Cardiac fibroblast (primary cell): Measurements from ENCODE around the gene DAZAP1.

ENCODE experiments used
- DNase-seq, 2 donors: peaks; one replicate each; pipeline versions ENCODE4 v3.0.0 to v3.0.0-alpha.2; 2010; ENCODE audit warnings: low read depth in 2 of 2
- H3K4me3 ChIP-seq, 2 donors: replicated peaks in 1 of 2; 1 replicate in 1 of 2; 2 replicates in 1 of 2; pipeline ENCODE4 v1.5.1; 2011; ENCODE audit warnings: low read depth in 2 of 2, low read length in 2 of 2, mild to moderate bottlenecking in 2 of 2, moderate library complexity in 1 of 2
- CTCF ChIP-seq: IDR thresholded peaks from one replicate; pipeline ENCODE4 v1.5.1; 2011; ENCODE audit warnings: low read depth, mild to moderate bottlenecking, low read length, inconsistent platforms

The DAZAP1 gene

GRCh38 chr19:1423436-1424191 is 16.2 kb downstream of the DAZAP1 start:
- DNase-seq: no peak
- H3K4me3 ChIP-seq: no peak overlapping the region
- TF ChIP-seq CTCF: no peak

GRCh38 chr19:1424192-1424955 is 17.0 kb downstream of the DAZAP1 start:
- no peak for TF ChIP-seq CTCF
- no peak overlapping the region for H3K4me3 ChIP-seq
- no peak for DNase-seq

GRCh38 chr19:1425102-1425837 is 17.9 kb downstream of the DAZAP1 start:
- no peak for TF ChIP-seq CTCF
- no peak overlapping the region for H3K4me3 ChIP-seq
- DNase-seq: no peak

GRCh38 chr19:1425902-1426301 is 18.5 kb downstream of the DAZAP1 start:
- no peak for TF ChIP-seq CTCF
- no peak for DNase-seq
- no peak overlapping the region for H3K4me3 ChIP-seq

- H3K4me3 ChIP-seq: no peak overlapping the region
- DNase-seq: no peak
- TF ChIP-seq CTCF: no peak
These were observed 19.4 kb downstream of the DAZAP1 start for GRCh38 chr19:1426736-1427135.

- no peak overlapping the region for H3K4me3 ChIP-seq
- TF ChIP-seq CTCF: no peak
- no peak for DNase-seq
These were observed 20.0 kb downstream of the DAZAP1 start for GRCh38 chr19:1427221-1427920.
